ENCODE data around the gene GALNT13. TPM values are rescaled to one million over a fixed set of nuclear protein-coding genes. Genes with fewer than 3 reads are reported as not detected.

Gene GALNT13
- polyA plus RNA-seq, 2 of the 4 experiments (the other 2 are of a cell fraction), result 12.1 to 15.6 TPM

GRCh38 chr2:153870308-153870707 is 1.4 kb upstream of the GALNT13 start (continued):
- TF ChIP-seq MAX (IDR thresholded peaks at IDR 0.05) (peak; percentile 45), EHMT2 (IDR thresholded peaks at IDR 0.05; ENCODE audit: low read depth) (no peak), SMC3 (IDR thresholded peaks at IDR 0.05) (peak; percentile 70), BHLHE40 (IDR thresholded peaks at IDR 0.05; ENCODE audit: low read depth, low read length) (no peak), CTCF (IDR thresholded peaks at IDR 0.05) (peak; percentile 62), USF2 (IDR thresholded peaks at IDR 0.05) (no peak), POLR2A (IDR thresholded peaks at IDR 0.05; ENCODE audit: low read length) (no peak), ELK1 (IDR thresholded peaks at IDR 0.05; ENCODE audit: low read depth, low read length) (no peak), CEBPB (IDR thresholded peaks at IDR 0.05) (no peak), TFCP2L1 (CRISPR knock-in tag; IDR thresholded peaks at IDR 0.05) (no peak), FOXS1 (CRISPR knock-in tag; IDR thresholded peaks at IDR 0.05) (no peak), CHD2 (IDR thresholded peaks at IDR 0.05; ENCODE audit: low read length, partially characterized antibody) (no peak), RNF2 (IDR thresholded peaks at IDR 0.05; ENCODE audit: borderline replicate concordance, low read depth) (no peak), POLR2AphosphoS2 (conservative IDR thresholded peaks at IDR 0.05; ENCODE audit: low read length) (no peak), KDM1A (IDR thresholded peaks at IDR 0.05; ENCODE audit: low read depth) (no peak), HES2 (IDR thresholded peaks at IDR 0.05) (no peak), NPAS2 (CRISPR knock-in tag; IDR thresholded peaks at IDR 0.05; ENCODE audit: borderline replicate concordance) (no peak)

GRCh38 chr2:153872311-153873051 is 759 bp downstream of the GALNT13 start:
- CTCF ChIA-PET, result interaction anchor here (0.9 to 2.0 kb wide), 6 partner anchors 18 to 503 kb away, joined by 3 to 14 read pairs (median 3); no protein-coding TSS in a partner anchor

More at GRCh38 chr2:153872311-153873051, 759 bp downstream of the GALNT13 start:
- FAIRE-seq (no peak), DNase-seq (ENCODE audit: low read depth in 1 of 2, low spot score in 1 of 2) (peak in 1 of 2 experiments; percentile 13), ATAC-seq (peak; percentile 9 to 22; a peak in 3 of 6 replicates)
- POLR2A ChIA-PET, result interaction anchor here (0.8 to 1.3 kb wide), 3 partner anchors 392 to 1697 kb away, joined by 3 to 6 read pairs (median 3); partner anchors contain the start of gene STAM2
- TF ChIP-seq MAX (IDR thresholded peaks at IDR 0.05) (no peak), FOSB (CRISPR knock-in tag; IDR thresholded peaks at IDR 0.05) (no peak), ZSCAN20 (CRISPR knock-in tag; IDR thresholded peaks at IDR 0.05) (no peak), JUNB (IDR thresholded peaks at IDR 0.05) (no peak), ZFP36 (IDR thresholded peaks at IDR 0.05; ENCODE audit: borderline replicate concordance, partially characterized antibody) (no peak), RAD21 (conservative IDR thresholded peaks at IDR 0.05 in 1 of 2, IDR thresholded peaks at IDR 0.05 in 1 of 2) (no peak), RNF2 (IDR thresholded peaks at IDR 0.05; ENCODE audit: borderline replicate concordance, low read depth) (no peak), CTCF (IDR thresholded peaks at IDR 0.05) (no peak), MAZ (IDR thresholded peaks at IDR 0.05; ENCODE audit: borderline replicate concordance, low read depth, low read length) (no peak), CHD2 (IDR thresholded peaks at IDR 0.05; ENCODE audit: low read length, partially characterized antibody) (no peak), E2F6 (IDR thresholded peaks at IDR 0.05; ENCODE audit: borderline replicate concordance, low read depth) (no peak; the same call in 1 of the 2 replicates)
- no peaks in the 10 kb centered on the region for H3K9me3 ChIP-seq
- peak overlapping the region; percentile 87 to 94 for H3K27ac ChIP-seq
- peak overlapping the region; percentile 86 for H3K4me3 ChIP-seq
- H3K4me1 ChIP-seq, result peaks cover 19% of the 10 kb centered on the region; the same call in 2 of the 3 replicates
- WGBS (ENCODE audit: missing lambda C conversion rate), result under 1% methylated on average over 29 of the region's 56 CpGs
- peak overlapping the region; percentile 97 for H3K4me2 ChIP-seq
